BLaER1 treated with 17β-estradiol and CSF1 and Interleukin-3, amounts not matched to agents 10 nM and 100 nM (cell line): ENCODE measurements around the gene DPP6.

Source experiments
- H3K27ac ChIP-seq, 11 experiments: shearing (Covaris generic); formaldehyde crosslinking; 2 replicates each; pipeline ENCODE4 v1.8.1; 2022
- H3K27me3 ChIP-seq, 11 experiments: shearing (Covaris generic); formaldehyde crosslinking; 2 replicates each; pipeline ENCODE4 v1.8.1; 2022
- H3K36me3 ChIP-seq, 11 experiments: shearing (Covaris generic); formaldehyde crosslinking; 2 replicates each; pipeline ENCODE4 v1.8.1; 2022
- H3K4me1 ChIP-seq, 10 experiments: shearing (Covaris generic); formaldehyde crosslinking; 2 replicates each; pipeline ENCODE4 v1.8.1; 2022
- H3K4me2 ChIP-seq, 11 experiments: shearing (Covaris generic); formaldehyde crosslinking; 2 replicates each; pipeline ENCODE4 v1.8.1; 2022
- H3K4me3 ChIP-seq, 10 experiments: shearing (Covaris generic); formaldehyde crosslinking; 2 replicates each; pipeline ENCODE4 v1.8.1; 2022
- H3K9ac ChIP-seq, 11 experiments: shearing (Covaris generic); formaldehyde crosslinking; 2 replicates each; pipeline ENCODE4 v1.8.1; 2022
- H3K9me3 ChIP-seq, 11 experiments: shearing (Covaris generic); formaldehyde crosslinking; replicated peaks in 1 of 11; 2 replicates each; pipeline ENCODE4 v1.8.1; 2022
- H4K20me1 ChIP-seq, 11 experiments: shearing (Covaris generic); formaldehyde crosslinking; 2 replicates each; pipeline ENCODE4 v1.8.1; 2022
- Cebpa-rat ChIP-seq, 11 experiments: shearing (Covaris generic); IDR thresholded peaks; 2 replicates each; pipeline ENCODE4 v1.8.1; 2022

The DPP6 gene

GRCh38 chr7:154304740-154305700 is 252.8 kb downstream of the DPP6 start:
- no peak for TF ChIP-seq Cebpa-rat (IDR thresholded peaks at IDR 0.05)
- Histone ChIP-seq H4K20me1 (no peaks in the 10 kb centered on the region), H3K27ac (no peak overlapping the region), H3K27me3 (no peaks in the 10 kb centered on the region), H3K9me3 (0 out of 22 replicates have a peak, but pooled peaks cover 0 to 4% (median 0%) of the 10 kb centered on the region in 11 experiments), H3K4me2 (no peak overlapping the region), H3K9ac (no peak overlapping the region), H3K36me3 (no peaks in the 10 kb centered on the region), H3K4me1 (no peaks in the 10 kb centered on the region), H3K4me3 (no peak overlapping the region)

GRCh38 chr7:154306036-154306435 is 253.8 kb downstream of the DPP6 start:
- Histone ChIP-seq H3K4me2 (no peak overlapping the region), H3K9ac (no peak overlapping the region), H3K36me3 (no peaks in the 10 kb centered on the region), H3K9me3 (0 out of 22 replicates have a peak, but pooled peaks cover 0 to 4% (median 0%) of the 10 kb centered on the region in 11 experiments), H3K27me3 (no peaks in the 10 kb centered on the region), H3K4me3 (no peak overlapping the region), H4K20me1 (no peaks in the 10 kb centered on the region), H3K27ac (no peak overlapping the region), H3K4me1 (no peaks in the 10 kb centered on the region)
- no peak for TF ChIP-seq Cebpa-rat (IDR thresholded peaks at IDR 0.05)

- no peak overlapping the region for H3K9ac ChIP-seq
- no peak overlapping the region for H3K4me2 ChIP-seq
- H3K9me3 ChIP-seq: no peaks in the 10 kb centered on the region
- no peaks in the 10 kb centered on the region for H3K36me3 ChIP-seq
- no peak overlapping the region for H3K4me3 ChIP-seq
- no peak overlapping the region for H3K27ac ChIP-seq
- H3K4me1 ChIP-seq: no peaks in the 10 kb centered on the region
- no peaks in the 10 kb centered on the region for H4K20me1 ChIP-seq
- TF ChIP-seq Cebpa-rat (IDR thresholded peaks at IDR 0.05): no peak
- H3K27me3 ChIP-seq: no peaks in the 10 kb centered on the region
These were observed 256.7 kb downstream of the DPP6 start for GRCh38 chr7:154308928-154309327.

- H3K9me3 ChIP-seq: no peaks in the 10 kb centered on the region
- H3K27ac ChIP-seq: no peak overlapping the region
- H3K4me2 ChIP-seq: no peak overlapping the region
- H3K4me3 ChIP-seq: no peak overlapping the region
- H3K9ac ChIP-seq: no peak overlapping the region
- H4K20me1 ChIP-seq: no peaks in the 10 kb centered on the region
- no peaks in the 10 kb centered on the region for H3K36me3 ChIP-seq
- TF ChIP-seq Cebpa-rat (IDR thresholded peaks at IDR 0.05): no peak
- H3K4me1 ChIP-seq: no peaks in the 10 kb centered on the region
- H3K27me3 ChIP-seq: no peaks in the 10 kb centered on the region
These were observed 257.9 kb downstream of the DPP6 start for GRCh38 chr7:154310114-154310513.

- no peak overlapping the region for H3K4me2 ChIP-seq
- no peaks in the 10 kb centered on the region for H3K9me3 ChIP-seq
- no peak overlapping the region for H3K27ac ChIP-seq
- no peak overlapping the region for H3K4me3 ChIP-seq
- H4K20me1 ChIP-seq: no peaks in the 10 kb centered on the region
- H3K27me3 ChIP-seq: no peaks in the 10 kb centered on the region
- TF ChIP-seq Cebpa-rat (IDR thresholded peaks at IDR 0.05): no peak
- H3K36me3 ChIP-seq: no peaks in the 10 kb centered on the region
- no peaks in the 10 kb centered on the region for H3K4me1 ChIP-seq
- H3K9ac ChIP-seq: no peak overlapping the region
These were observed 272.0 kb downstream of the DPP6 start for GRCh38 chr7:154324196-154324595.

- no peaks in the 10 kb centered on the region for H3K36me3 ChIP-seq
- H3K4me1 ChIP-seq: no peaks in the 10 kb centered on the region
- no peak overlapping the region for H3K9ac ChIP-seq
- H3K9me3 ChIP-seq: no peaks in the 10 kb centered on the region
- H3K4me2 ChIP-seq: no peak overlapping the region
- no peaks in the 10 kb centered on the region for H3K27me3 ChIP-seq
- H4K20me1 ChIP-seq: no peaks in the 10 kb centered on the region
- H3K4me3 ChIP-seq: no peak overlapping the region
- H3K27ac ChIP-seq: no peak overlapping the region
- no peak for TF ChIP-seq Cebpa-rat (IDR thresholded peaks at IDR 0.05)
These were observed 274.2 kb downstream of the DPP6 start for GRCh38 chr7:154326421-154326820.

- H3K4me2 ChIP-seq: no peak overlapping the region
- no peak for TF ChIP-seq Cebpa-rat (IDR thresholded peaks at IDR 0.05)
- no peaks in the 10 kb centered on the region for H3K27me3 ChIP-seq
- no peaks in the 10 kb centered on the region for H3K9me3 ChIP-seq
- H3K9ac ChIP-seq: no peak overlapping the region
- no peak overlapping the region for H3K4me3 ChIP-seq
- no peaks in the 10 kb centered on the region for H3K4me1 ChIP-seq
- H3K27ac ChIP-seq: no peak overlapping the region
- H3K36me3 ChIP-seq: no peaks in the 10 kb centered on the region
- no peaks in the 10 kb centered on the region for H4K20me1 ChIP-seq
These were observed 278.1 kb downstream of the DPP6 start for GRCh38 chr7:154330318-154330717.

GRCh38 chr7:154332811-154333580 is 280.8 kb downstream of the DPP6 start:
- Histone ChIP-seq H3K27me3 (no peaks in the 10 kb centered on the region), H3K4me2 (no peak overlapping the region)

GRCh38 chr7:154336295-154336694 is 284.1 kb downstream of the DPP6 start:
- Histone ChIP-seq H3K4me3 (no peak overlapping the region), H4K20me1 (no peaks in the 10 kb centered on the region), H3K4me2 (no peak overlapping the region), H3K9me3 (no peaks in the 10 kb centered on the region), H3K4me1 (no peaks in the 10 kb centered on the region), H3K27me3 (no peaks in the 10 kb centered on the region), H3K9ac (no peak overlapping the region), H3K27ac (no peak overlapping the region), H3K36me3 (no peaks in the 10 kb centered on the region)
- no peak for TF ChIP-seq Cebpa-rat (IDR thresholded peaks at IDR 0.05)

More at GRCh38 chr7:154332811-154333580, 280.8 kb downstream of the DPP6 start:
- Histone ChIP-seq H3K9me3 (no peaks in the 10 kb centered on the region), H3K4me3 (no peak overlapping the region), H3K27ac (no peak overlapping the region), H4K20me1 (no peaks in the 10 kb centered on the region), H3K36me3 (no peaks in the 10 kb centered on the region), H3K4me1 (no peaks in the 10 kb centered on the region), H3K9ac (no peak overlapping the region)
- no peak for TF ChIP-seq Cebpa-rat (IDR thresholded peaks at IDR 0.05)
